Colonic mucosa (tissue), 4 donors: ENCODE results near the gene EPG5. TPM values are rescaled to one million over a fixed set of nuclear protein-coding genes. Genes with fewer than 3 reads are reported as not detected.

Source experiments
- DNase-seq: peaks from one replicate; pipeline ENCODE4 v3.0.0-alpha.2; 2020
- H3K27ac ChIP-seq: fragments of 200-600 bp; one replicate; pipeline ENCODE4 v1.8.0; 2021
- H3K27me3 ChIP-seq: fragments of 200-600 bp; one replicate; pipeline ENCODE4 v1.8.0; 2021
- H3K36me3 ChIP-seq: fragments of 200-600 bp; one replicate; pipeline ENCODE4 v1.8.0; 2021
- H3K4me1 ChIP-seq: fragments of 200-600 bp; one replicate; pipeline ENCODE4 v1.8.0; 2021; ENCODE audit warnings: mild to moderate bottlenecking
- H3K4me3 ChIP-seq: fragments of 200-600 bp; one replicate; pipeline ENCODE4 v1.8.0; 2021
- H3K9ac ChIP-seq, 2 donors: one replicate each; pipeline ENCODE4 v1.7.0; 2013; ENCODE audit warnings: control low read depth in 2 of 2, low read depth in 2 of 2, low read length in 2 of 2
- H3K9me3 ChIP-seq: fragments of 200-600 bp; one replicate; pipeline ENCODE4 v1.8.0; 2021
- CTCF ChIP-seq: fragments of 200-600 bp; IDR thresholded peaks from one replicate; pipeline ENCODE4 v1.8.0; 2022; ENCODE audit warnings: antibody characterized with exemption, mild to moderate bottlenecking
- intact Hi-C: fragments of 100-400 bp; cut with DNase I; formaldehyde crosslinking; loops from one replicate; pipeline ENCODE4 v1.14.1; 2022
- total RNA-seq, 2 donors: library from RNA; stranded (reverse); fragmentation: NEBNext Ultra II Directional in 1 of 2; extraction: Animal tissue kit (Norgen Biotek cat#: 25700) in 1 of 2; gene quantifications; one replicate each; pipeline ENCODE4 v1.2.1, GENCODE V29; 2021
- donor health status: healthy.
- donor health status: DM: no; HTN: no; CAD: no.
- donor health status: DM: no; HTN: no; CAD: no.

EPG5 gene
- total RNA-seq, 2 donors from 2014 or later, result 16.0 to 17.3 TPM

- peak overlapping the region; percentile 36 for H3K4me3 ChIP-seq
- H3K4me1 ChIP-seq, result peaks cover 14% of the 10 kb centered on the region
- no peak for DNase-seq
- no peak for TF ChIP-seq CTCF
- H3K9ac ChIP-seq, result no peak overlapping the region
- H3K27ac ChIP-seq, result no peak overlapping the region
- no peaks in the 10 kb centered on the region for H3K36me3 ChIP-seq
- no peaks in the 10 kb centered on the region for H3K9me3 ChIP-seq
- intact Hi-C loops, result no loop called here
- peaks cover 34% of the 10 kb centered on the region for H3K27me3 ChIP-seq
Measured at GRCh38 chr18:45838302-45839070, 128.6 kb downstream of the EPG5 start.

GRCh38 chr18:45837283-45838070 is 129.7 kb downstream of the EPG5 start:
- peak overlapping the region; percentile 36 for H3K4me3 ChIP-seq
- no peak overlapping the region for H3K27ac ChIP-seq
- H3K9me3 ChIP-seq, result no peaks in the 10 kb centered on the region
- H3K9ac ChIP-seq, result no peak overlapping the region
- no peak for TF ChIP-seq CTCF
- H3K36me3 ChIP-seq, result no peaks in the 10 kb centered on the region
- DNase-seq, result peak; percentile 50
- intact Hi-C loops, result no loop called here
- H3K4me1 ChIP-seq, result peaks cover 14% of the 10 kb centered on the region
- H3K27me3 ChIP-seq, result peaks cover 34% of the 10 kb centered on the region

GRCh38 chr18:45836242-45837205 is 130.6 kb downstream of the EPG5 start:
- no peaks in the 10 kb centered on the region for H3K36me3 ChIP-seq
- no peak for TF ChIP-seq CTCF
- no peak overlapping the region for H3K4me3 ChIP-seq
- peaks cover 34% of the 10 kb centered on the region for H3K27me3 ChIP-seq
- intact Hi-C loops, result no loop called here
- no peak overlapping the region for H3K9ac ChIP-seq
- DNase-seq, result no peak
- peaks cover 14% of the 10 kb centered on the region for H3K4me1 ChIP-seq
- no peaks in the 10 kb centered on the region for H3K9me3 ChIP-seq
- no peak overlapping the region for H3K27ac ChIP-seq

GRCh38 chr18:45835057-45835636 is 132.0 kb downstream of the EPG5 start:
- no peak for DNase-seq
- H3K36me3 ChIP-seq, result no peaks in the 10 kb centered on the region
- peaks cover 14% of the 10 kb centered on the region for H3K4me1 ChIP-seq

More at GRCh38 chr18:45835057-45835636, 132.0 kb downstream of the EPG5 start:
- intact Hi-C loops, result no loop called here
- peaks cover 34% of the 10 kb centered on the region for H3K27me3 ChIP-seq
- no peak overlapping the region for H3K4me3 ChIP-seq
- H3K9me3 ChIP-seq, result no peaks in the 10 kb centered on the region
- no peak overlapping the region for H3K9ac ChIP-seq
- no peak for TF ChIP-seq CTCF
- no peak overlapping the region for H3K27ac ChIP-seq
